HepG2 (cell line): Measurements from ENCODE around the gene PCNT. TPM values are rescaled to one million over a fixed set of nuclear protein-coding genes. Genes with fewer than 3 reads are reported as not detected.

ENCODE experiments used
- KLF12 ChIP-seq: sonication (generic); formaldehyde crosslinking; IDR thresholded peaks from 2 replicates; pipeline ENCODE4 v1.4.0; 2020; ENCODE audit warnings: missing genetic modification reagents, borderline replicate concordance
- NFE2 ChIP-seq: sonication (generic); formaldehyde crosslinking; IDR thresholded peaks from 2 replicates; pipeline ENCODE4 v1.4.0; 2020; ENCODE audit warnings: missing genetic modification reagents
- PHF20 ChIP-seq: sonication (generic); formaldehyde crosslinking; IDR thresholded peaks from 2 replicates; pipeline ENCODE4 v1.5.0; 2020; ENCODE audit warnings: mild to moderate bottlenecking, missing genetic modification reagents
- SMYD3 ChIP-seq: sonication (generic); formaldehyde crosslinking; IDR thresholded peaks from 2 replicates; pipeline ENCODE4 v1.8.1; 2023; ENCODE audit warnings: mild to moderate bottlenecking, missing genetic modification reagents
- SOX5 ChIP-seq: IDR thresholded peaks from 2 replicates; pipeline ENCODE4 v1.6.1; 2016; ENCODE audit warnings: borderline replicate concordance
- TARDBP ChIP-seq: sonication (generic); formaldehyde crosslinking; IDR thresholded peaks from 2 replicates; pipeline ENCODE4 v1.8.0; 2022; ENCODE audit warnings: mild to moderate bottlenecking, missing genetic modification reagents
- ZNF264 ChIP-seq: sonication (generic); formaldehyde crosslinking; IDR thresholded peaks from 2 replicates; pipeline ENCODE4 v1.4.0; 2020; ENCODE audit warnings: missing genetic modification reagents
- ZNF441 ChIP-seq: sonication (generic); formaldehyde crosslinking; IDR thresholded peaks from 2 replicates; pipeline ENCODE4 v1.7.0; 2021; ENCODE audit warnings: missing genetic modification reagents, borderline replicate concordance
- ZNF547 ChIP-seq: sonication (generic); formaldehyde crosslinking; IDR thresholded peaks from 2 replicates; pipeline ENCODE4 v1.5.1; 2020; ENCODE audit warnings: mild to moderate bottlenecking, missing genetic modification reagents
- ZNF557 ChIP-seq: sonication (generic); formaldehyde crosslinking; IDR thresholded peaks from 2 replicates; pipeline ENCODE4 v1.4.0; 2020; ENCODE audit warnings: missing genetic modification reagents
- ZNF7 ChIP-seq: IDR thresholded peaks from 2 replicates; pipeline ENCODE4 v1.6.1; 2016; ENCODE audit warnings: missing biosample characterization, missing genetic modification reagents
- polyA plus RNA-seq, 8 experiments: library from polyadenylated mRNA; depleted of rRNA in 3 of 8; stranded (reverse) in 7 of 8; unstranded in 1 of 8; fragments of >200 nt; fragmentation: Illumina TruSeq in 4 of 8; extraction: Trizol in 4 of 8; gene quantifications; 2 replicates each; pipeline versions ENCODE4 v1.2.1 to v1.2.3, GENCODE V29; 2011 to 2016; ENCODE audit warnings: low read depth in 4 of 8, missing spikeins in 1 of 8, mixed read lengths in 1 of 8; ENCODE audit not compliant: insufficient read depth in 1 of 8
- total RNA-seq, 5 experiments: library from RNA; depleted of rRNA; stranded (reverse); fragments of >200 nt; fragmentation: Illumina TruSeq; extraction: Trizol; gene quantifications; 2 replicates each; pipeline ENCODE4 v1.2.3, GENCODE V29; 2016; ENCODE audit warnings: low read depth in 1 of 5
- TF ChIP-seq, protein P1 (sequence below), 2 experiments: fragments of 450-650 bp in 1 of 2; sonication (generic) in 1 of 2; formaldehyde crosslinking in 1 of 2; IDR thresholded peaks; 2 replicates each; pipeline versions ENCODE4 v1.6.1 to v1.8.0; 2016 to 2022; ENCODE audit warnings: antibody characterized with exemption in 1 of 2, mild to moderate bottlenecking in 1 of 2, missing genetic modification reagents in 1 of 2
- TF ChIP-seq, protein P2 (sequence below): sonication (generic); formaldehyde crosslinking; IDR thresholded peaks from 2 replicates; pipeline ENCODE4 v1.5.0; 2020; ENCODE audit warnings: mild to moderate bottlenecking, missing genetic modification reagents
- TF ChIP-seq, protein P3 (sequence below): IDR thresholded peaks from 2 replicates; pipeline ENCODE4 v1.6.1; 2016; ENCODE audit warnings: missing compliant biosample characterization, missing genetic modification reagents, borderline replicate concordance
- TF ChIP-seq, protein P4 (sequence below): IDR thresholded peaks from 2 replicates; pipeline ENCODE4 v1.6.1; 2016

PCNT gene
- total and polyA plus RNA-seq, 2 of the 13 experiments (the other 11 are each of a cell fraction or from before 2014, with no cell fraction given): 5.6 to 12.4 TPM

DNA sequence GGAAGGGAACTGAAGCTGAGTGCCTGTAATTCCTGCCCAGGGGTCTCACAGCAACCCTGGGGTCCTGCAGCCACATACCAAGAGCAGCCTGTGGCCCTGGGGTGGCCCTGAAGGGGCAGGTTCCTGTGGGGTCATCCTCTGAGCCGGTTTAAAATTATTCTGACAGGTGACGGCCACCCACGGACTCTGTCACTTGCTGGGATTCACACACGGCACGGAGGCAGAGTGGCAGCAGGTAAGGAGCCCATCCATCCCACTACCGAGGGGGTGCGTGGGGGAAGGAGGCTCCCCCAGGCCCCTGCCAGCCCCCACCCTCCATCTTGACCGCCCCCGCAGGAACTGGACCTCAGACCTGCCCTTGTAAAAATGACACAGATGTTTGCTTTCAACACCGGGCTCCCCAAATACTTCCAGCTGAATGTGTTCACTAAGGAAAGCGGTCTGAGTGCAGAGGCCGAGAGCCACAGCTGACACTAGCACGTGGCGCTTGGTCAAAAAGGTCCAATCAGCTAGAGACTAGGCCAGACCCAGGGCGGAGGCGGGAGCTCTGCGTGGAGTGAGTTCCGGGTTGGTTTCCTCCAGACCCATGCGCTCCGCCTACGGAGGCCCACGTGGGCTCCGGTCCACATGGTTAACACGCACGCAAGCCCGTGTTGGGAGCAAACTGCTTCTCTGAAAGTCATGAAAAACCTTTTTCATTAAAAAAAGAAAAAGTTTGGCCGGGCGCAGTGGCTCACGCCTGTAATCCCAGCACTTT is 27.8 kb upstream of the PCNT start (continued):
- TF ChIP-seq, protein P1, sequence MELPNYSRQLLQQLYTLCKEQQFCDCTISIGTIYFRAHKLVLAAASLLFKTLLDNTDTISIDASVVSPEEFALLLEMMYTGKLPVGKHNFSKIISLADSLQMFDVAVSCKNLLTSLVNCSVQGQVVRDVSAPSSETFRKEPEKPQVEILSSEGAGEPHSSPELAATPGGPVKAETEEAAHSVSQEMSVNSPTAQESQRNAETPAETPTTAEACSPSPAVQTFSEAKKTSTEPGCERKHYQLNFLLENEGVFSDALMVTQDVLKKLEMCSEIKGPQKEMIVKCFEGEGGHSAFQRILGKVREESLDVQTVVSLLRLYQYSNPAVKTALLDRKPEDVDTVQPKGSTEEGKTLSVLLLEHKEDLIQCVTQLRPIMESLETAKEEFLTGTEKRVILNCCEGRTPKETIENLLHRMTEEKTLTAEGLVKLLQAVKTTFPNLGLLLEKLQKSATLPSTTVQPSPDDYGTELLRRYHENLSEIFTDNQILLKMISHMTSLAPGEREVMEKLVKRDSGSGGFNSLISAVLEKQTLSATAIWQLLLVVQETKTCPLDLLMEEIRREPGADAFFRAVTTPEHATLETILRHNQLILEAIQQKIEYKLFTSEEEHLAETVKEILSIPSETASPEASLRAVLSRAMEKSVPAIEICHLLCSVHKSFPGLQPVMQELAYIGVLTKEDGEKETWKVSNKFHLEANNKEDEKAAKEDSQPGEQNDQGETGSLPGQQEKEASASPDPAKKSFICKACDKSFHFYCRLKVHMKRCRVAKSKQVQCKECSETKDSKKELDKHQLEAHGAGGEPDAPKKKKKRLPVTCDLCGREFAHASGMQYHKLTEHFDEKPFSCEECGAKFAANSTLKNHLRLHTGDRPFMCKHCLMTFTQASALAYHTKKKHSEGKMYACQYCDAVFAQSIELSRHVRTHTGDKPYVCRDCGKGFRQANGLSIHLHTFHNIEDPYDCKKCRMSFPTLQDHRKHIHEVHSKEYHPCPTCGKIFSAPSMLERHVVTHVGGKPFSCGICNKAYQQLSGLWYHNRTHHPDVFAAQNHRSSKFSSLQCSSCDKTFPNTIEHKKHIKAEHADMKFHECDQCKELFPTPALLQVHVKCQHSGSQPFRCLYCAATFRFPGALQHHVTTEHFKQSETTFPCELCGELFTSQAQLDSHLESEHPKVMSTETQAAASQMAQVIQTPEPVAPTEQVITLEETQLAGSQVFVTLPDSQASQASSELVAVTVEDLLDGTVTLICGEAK (IDR thresholded peaks at IDR 0.05): no peak
- TF ChIP-seq, protein P1 (CRISPR knock-in tag; IDR thresholded peaks at IDR 0.05): no peak
- TF ChIP-seq NFE2 (CRISPR knock-in tag) (no peak), ZNF7 (CRISPR knock-in tag) (peak; percentile 79), ZNF557 (no peak), SMYD3 (CRISPR knock-in tag) (no peak), SOX5 (CRISPR knock-in tag) (0 out of 2 replicates have a peak, but pooled peaks have one; percentile 21), PHF20 (peak; percentile 79), KLF12 (CRISPR knock-in tag) (0 out of 2 replicates have a peak, but pooled peaks have one; percentile 43), ZNF441 (peak; percentile 46; the same call in 1 of the 2 replicates), ZNF264 (0 out of 2 replicates have a peak, but pooled peaks have one; percentile 23), ZNF547 (CRISPR knock-in tag) (0 out of 2 replicates have a peak, but pooled peaks have one; percentile 56), TARDBP (CRISPR knock-in tag) (peak; percentile 47; the same call in 1 of the 2 replicates)
- TF ChIP-seq, protein P2, sequence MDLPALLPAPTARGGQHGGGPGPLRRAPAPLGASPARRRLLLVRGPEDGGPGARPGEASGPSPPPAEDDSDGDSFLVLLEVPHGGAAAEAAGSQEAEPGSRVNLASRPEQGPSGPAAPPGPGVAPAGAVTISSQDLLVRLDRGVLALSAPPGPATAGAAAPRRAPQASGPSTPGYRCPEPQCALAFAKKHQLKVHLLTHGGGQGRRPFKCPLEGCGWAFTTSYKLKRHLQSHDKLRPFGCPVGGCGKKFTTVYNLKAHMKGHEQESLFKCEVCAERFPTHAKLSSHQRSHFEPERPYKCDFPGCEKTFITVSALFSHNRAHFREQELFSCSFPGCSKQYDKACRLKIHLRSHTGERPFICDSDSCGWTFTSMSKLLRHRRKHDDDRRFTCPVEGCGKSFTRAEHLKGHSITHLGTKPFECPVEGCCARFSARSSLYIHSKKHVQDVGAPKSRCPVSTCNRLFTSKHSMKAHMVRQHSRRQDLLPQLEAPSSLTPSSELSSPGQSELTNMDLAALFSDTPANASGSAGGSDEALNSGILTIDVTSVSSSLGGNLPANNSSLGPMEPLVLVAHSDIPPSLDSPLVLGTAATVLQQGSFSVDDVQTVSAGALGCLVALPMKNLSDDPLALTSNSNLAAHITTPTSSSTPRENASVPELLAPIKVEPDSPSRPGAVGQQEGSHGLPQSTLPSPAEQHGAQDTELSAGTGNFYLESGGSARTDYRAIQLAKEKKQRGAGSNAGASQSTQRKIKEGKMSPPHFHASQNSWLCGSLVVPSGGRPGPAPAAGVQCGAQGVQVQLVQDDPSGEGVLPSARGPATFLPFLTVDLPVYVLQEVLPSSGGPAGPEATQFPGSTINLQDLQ (CRISPR knock-in tag): no peak
- TF ChIP-seq, protein P3, sequence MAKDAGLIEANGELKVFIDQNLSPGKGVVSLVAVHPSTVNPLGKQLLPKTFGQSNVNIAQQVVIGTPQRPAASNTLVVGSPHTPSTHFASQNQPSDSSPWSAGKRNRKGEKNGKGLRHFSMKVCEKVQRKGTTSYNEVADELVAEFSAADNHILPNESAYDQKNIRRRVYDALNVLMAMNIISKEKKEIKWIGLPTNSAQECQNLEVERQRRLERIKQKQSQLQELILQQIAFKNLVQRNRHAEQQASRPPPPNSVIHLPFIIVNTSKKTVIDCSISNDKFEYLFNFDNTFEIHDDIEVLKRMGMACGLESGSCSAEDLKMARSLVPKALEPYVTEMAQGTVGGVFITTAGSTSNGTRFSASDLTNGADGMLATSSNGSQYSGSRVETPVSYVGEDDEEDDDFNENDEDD: peak; percentile 82; the same call in 1 of the 2 replicates
- TF ChIP-seq, protein P4, sequence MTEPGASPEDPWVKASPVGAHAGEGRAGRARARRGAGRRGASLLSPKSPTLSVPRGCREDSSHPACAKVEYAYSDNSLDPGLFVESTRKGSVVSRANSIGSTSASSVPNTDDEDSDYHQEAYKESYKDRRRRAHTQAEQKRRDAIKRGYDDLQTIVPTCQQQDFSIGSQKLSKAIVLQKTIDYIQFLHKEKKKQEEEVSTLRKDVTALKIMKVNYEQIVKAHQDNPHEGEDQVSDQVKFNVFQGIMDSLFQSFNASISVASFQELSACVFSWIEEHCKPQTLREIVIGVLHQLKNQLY (CRISPR knock-in tag): peak; percentile 24; the same call in 1 of the 2 replicates
